ENCODE results near the gene DOK7.
"Not testable (repeated sequence)": the region's sequence is repeated elsewhere in the genome, so short reads cannot be mapped to it uniquely, and the experiment has no call there.

The DOK7 gene

DNA sequence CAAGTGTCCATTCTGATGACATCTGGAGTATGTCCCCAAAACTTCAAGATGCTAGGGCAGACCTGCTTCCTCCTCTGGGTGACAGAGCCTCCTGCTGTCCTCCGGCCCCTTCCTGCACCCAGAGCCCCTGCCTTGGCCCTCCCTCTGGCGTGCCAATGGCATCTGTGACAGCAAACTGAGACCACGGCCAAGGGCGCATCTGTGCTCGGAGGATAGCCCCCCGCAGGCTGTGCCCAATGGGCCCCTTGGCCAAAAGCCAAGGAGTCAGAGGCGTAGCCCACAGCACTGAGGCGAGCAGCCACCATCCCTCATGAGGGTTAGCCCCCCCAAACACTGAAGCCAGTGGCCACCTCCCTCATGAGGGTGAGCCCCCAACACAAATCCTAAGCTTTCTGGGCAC is 61.2 kb downstream of the DOK7 start:
- no peak for DNase-seq

DNA sequence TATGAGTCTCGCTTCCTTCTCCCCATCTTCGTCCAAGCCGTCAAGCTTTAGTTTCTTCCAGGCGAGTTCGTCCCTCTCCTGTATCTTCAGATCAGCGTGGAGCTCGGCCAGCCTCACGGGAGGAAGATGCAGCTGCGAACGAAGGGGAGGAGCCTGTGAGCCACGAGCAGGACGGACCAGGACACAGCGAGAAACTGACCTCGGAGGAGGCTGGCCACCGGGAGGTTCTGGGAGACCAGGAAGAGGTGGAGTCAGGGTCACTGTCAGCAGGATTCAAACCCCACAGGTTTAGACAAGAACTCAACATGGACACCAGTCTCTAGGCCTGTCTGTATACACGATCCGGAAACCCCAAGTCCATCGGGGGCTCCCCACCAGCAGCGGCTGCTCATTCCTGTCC is 61.8 kb downstream of the DOK7 start:
- DNase-seq = no peak

DNA sequence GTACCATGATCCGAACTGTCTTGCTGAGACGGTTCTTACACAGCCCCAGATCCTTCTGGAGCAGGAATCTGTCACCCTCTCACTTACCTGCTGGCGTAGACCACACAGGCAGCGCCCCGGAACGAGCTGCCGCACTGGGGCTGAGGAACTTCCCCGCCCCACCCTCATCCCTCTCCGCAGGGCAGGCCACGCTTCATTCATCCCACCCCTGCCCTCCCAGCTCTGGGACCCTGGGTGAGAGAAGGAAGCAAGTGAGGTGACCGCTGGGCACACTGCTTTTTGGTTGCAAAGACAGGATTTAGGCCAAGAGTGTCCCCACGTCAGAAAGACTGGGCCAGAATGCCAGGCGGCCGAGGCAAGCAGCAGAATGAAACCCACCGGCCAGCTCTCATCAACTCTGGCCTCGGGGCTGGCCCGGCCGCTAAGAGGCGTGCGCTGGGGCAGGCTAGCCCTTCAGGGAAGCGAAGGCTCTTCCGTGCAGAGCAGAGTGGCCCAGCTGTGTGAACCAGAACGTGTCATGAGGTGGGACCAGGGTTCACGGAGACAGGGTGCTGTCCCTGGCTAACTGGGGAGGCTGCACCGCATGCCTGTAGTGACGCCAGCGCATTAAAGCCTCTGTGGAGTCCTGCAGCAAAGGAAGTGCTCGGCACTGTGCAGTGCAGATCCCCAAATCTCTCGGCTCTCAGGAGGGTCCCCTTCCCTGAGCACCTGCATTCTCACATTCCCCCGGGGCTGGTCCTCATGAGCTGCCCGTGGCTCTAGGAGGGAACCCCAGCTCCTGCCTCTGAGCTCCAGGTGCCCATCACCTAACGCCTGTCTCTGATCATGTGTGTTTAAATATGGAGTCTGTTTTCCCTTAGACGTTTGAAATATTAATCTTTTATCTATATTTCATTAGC is 62.7 kb downstream of the DOK7 start:
- DNase-seq = no peak

DNA sequence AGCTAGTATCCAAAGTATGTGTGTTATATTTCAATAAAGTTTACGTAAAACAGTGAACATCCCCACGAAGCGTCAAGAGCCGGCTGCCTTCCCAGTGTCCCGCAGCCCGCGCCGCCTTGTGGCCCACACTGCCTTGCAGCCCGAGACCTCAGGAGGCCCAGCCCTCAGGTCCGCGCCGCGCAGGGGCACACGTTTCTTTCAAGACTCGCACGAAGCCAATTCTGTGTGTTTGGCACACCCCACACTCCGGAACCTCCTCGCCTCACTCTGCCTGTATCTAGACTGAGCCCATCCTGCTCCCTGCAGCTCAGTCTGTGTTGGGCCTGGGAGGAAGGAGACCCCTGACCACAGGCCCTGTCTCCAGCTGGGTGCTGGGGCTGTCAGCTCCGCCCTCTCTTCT is 63.4 kb downstream of the DOK7 start:
- no peak for DNase-seq

DNA sequence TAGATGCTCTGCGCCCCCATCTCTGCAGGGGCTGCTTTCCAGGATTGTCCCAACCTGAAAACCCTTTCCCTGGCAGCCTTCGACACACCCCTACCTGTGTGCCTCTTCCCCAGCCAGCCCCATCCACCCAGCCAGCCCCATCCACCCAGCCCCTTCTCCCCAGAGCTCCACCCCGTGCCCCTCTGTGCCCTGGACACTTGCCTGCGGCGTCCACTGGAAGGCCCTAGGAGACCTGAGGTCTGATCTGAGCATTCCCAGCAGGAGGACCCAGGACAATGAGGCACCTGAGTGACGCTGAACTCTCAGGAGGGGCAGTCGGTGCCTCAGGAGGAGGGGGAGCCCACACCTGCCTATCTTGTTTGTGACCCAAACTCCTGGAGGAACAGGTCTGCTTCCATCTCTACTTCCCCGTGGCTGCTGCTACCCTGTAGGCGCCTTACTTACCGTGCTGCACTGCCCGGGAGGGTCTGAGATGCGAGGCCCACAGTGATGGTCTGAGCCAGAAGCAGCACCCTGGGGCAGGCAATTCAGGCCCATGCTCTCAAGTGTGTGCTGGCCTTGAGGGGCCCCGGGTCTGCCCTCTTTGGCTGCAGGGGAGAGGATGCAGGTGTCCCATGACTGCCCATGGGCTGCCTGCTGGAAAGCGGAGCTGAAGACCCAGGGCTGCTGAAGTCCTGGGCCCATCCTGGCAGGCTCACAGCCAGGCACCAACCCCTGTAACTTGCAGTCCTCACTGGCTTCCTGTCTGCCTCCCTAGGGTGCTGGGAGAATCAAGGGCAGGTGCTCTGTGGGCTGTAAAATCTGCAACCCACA is 64.2 kb downstream of the DOK7 start:
- no peak for DNase-seq

DNA sequence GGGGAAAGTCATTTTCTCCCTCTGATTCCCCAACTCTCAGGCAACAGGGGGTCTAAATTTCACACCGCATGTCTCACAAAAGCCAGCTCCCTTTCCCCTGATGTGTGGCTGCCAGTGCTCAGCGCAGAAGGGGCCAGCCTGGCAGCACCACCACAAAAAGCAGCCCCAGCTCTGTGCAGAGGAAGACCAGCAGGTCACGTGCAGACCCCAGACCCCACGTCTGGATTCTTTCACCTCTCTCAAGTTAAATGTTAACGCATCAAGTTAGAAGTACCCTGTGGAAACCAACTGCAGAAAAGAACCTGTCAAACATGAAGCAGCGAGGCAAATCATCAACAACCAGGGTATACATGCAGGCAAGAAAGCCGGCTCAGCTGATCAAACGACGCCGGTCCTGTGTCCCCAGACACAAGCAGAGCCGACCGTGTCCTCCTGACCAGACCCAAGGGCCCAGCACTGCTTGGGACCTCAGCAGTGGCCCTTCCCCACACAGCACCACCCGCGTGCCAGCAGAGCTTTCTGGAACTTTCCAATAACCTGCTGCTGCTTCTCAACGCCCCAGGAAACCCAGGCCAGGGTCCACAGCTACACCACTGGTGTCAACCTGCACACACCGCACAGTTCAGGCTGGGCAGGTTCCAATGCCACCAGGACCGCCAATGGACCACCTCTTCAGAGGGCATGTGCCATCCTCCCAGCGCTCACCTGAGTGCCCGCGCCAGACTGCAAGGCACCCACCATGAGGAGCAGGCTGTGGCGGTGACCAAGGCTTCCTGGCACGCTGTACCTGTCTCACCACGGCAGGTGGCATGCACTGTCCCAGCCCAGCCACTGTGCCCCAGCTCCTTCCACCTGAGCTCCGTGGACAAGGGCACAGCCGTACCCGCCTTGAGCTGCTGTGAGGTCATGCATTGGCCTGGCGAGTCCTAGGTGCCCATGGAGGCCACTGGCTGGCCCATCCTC is 65.1 kb downstream of the DOK7 start:
- no peak for DNase-seq

DNA sequence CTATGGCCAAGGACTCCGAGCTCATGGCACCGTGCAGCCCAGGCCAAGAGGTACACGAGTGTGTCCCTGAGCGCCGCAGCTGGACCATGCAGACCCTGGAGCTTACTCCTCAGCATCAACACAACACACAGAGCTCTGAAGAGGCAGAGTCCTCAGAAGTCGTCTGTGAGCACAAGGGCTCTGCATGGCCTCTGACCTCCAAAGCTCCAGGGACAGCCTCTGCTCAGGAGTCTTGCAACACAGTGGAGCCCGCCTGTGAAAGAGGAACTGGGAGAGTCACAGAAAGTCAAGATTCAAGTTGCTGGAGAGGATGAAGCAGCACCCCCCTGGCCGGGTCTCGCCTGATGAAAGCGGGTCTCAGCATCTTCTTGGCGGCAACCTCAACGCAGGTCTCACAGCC is 66.3 kb downstream of the DOK7 start:
- DNase-seq = no peak

DNA sequence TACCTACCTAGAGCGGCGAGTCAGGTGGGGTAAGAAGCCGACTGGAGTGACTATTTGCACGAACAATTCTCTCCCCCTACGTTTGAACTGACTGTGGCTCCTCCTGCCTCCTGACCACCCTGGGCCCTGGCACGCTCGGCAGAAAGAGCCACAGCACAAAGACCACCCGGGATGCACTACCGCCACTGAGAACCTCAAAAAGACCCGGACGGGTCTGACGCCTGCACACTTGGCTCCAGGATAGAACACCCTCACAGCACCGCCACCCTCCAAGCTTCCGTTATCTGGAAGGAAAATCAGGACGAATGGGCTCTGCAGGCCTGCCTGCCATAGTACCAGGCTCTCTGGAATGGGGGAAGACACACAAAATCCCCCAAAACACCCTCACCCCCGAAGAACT is 66.9 kb downstream of the DOK7 start:
- no peak for DNase-seq

DNA sequence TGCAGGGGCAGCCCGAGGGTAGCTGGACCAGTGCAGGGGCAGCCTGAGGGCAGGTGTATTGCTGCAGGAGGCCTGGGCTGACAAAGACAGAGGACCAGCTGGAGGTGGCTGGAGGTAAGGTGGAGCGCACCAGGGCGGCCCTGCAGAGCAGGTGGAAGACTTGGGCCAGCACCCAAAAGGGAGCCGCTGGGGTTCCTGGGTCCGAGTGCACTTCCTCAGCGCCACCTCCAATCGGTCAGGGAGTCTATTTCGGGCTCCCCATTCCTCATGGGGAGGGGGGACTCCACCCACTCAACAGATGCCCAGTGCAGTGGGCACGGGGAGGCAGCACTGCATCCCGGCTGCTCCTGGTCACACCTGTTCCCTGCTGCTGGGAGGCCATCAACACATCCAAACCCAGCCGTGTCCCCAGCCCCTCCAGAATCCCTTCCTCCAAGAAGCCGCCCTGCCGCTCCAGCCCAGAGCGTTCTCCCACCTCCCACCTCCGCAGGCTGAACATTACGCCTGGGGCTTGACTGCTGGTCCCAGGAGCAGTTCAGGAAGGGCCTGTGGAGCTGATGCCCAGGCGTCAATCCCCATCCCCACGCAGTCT is 67.7 kb downstream of the DOK7 start:
- DNase-seq = no peak

DNA sequence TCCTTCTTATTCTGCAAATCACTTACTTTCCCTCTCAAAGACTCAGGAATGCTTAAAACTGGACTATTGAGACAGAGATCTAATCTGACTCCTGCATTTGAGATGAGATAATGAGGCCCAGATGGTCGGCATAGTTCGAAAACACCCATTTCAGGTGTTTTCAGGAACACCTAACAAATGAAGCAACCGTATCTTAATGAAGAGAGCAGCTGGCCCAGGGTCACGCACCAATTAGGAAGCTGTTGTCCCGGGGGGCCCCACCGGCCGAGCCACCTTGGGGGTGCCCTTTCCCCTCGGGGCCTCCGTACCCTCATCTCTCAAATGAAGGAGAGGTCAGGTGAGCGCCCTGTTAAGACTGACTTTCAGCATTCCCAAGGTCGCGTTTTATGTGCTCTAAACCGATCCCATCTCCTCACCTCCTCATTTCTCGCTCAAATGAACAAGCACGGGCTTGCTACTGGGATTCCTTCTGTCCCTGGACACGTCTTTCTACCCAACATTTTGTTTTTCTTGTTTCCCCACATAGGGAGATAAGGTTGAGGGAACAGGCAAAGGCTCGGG is 68.3 kb downstream of the DOK7 start:
- DNase-seq = no peak

DNA sequence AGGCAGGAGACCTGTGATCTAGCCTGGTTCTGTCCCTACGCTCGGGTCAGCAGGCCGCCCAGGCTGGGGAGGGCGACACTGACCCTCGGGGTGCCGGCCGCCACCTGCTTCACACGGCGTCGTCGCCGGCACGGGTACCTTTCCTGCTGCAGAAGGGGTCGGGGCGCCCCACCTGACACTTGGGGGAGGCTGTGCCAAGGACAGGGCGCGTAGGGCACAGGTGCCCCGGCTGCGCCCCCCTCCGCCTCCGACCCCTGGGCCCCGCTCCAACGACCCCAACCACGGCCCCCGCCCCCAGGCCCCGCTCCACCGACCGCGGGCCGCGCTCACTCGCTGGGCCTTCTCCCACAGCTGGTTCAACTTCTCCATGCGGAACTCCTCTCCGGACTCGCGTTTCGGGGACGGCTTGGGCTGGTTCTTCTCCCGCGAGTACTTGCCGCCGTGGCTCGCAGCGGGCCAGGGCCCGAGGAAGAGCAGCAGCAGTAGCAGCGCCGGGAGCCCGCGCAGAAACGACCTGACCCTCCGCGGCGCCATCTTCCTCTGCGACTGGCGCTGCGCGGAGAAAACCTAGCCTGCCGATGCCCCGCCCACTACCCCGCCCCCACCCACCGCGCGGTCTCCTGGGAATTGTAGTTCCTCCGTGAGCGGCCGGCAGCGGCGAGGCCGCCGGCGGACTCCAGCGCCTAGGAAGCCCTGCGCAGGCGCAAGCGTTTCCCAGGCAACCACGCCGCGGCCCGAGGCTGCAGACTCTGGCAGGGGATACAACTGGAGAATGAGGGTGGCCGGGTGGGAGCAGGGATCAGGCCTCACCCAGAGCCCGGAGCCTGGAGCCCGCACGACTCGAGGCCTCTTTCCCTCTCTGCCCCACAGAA is 69.0 kb downstream of the DOK7 start, which contains the start of gene LRPAP1:
LRPAP1 (minus strand) TSS at position 544 of the 872 bp plus-strand sequence; CDS start at position 534, 10 bp downstream.
- DNase-seq = peak; percentile 86

DNA sequence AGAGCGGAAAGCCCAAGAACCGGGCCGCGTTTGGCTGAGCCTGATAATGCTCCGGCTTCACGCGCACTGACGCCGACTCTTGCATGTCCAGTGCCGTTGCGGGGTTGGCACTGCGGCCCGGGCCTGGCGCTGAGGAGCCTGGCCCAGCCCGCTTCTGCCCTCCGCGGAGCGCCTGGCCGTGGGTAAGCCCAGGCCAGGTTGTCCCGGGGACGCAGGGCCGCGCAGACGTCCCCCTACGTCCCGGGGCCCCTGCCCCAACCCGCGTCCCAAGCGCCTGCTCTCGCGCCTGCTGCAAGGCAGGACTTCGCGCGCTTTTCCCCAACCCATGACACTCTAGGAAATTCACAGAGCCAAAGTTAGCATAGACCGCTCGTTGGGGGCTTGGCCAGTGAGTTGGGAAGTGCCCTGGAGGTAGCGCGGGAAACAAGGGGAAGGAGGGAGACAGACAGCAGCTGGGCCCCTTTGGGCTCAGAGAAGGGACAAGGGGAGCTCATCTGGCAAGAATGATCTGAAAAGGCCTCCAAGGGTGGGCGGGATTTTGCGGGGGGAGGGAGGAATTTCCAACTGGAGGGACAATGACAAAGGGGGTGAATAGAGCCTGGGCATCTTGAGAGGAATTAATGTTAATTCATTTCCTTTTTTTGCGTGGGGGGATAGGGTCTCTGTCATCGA is 69.8 kb downstream of the DOK7 start:
- no peak for DNase-seq

DNA sequence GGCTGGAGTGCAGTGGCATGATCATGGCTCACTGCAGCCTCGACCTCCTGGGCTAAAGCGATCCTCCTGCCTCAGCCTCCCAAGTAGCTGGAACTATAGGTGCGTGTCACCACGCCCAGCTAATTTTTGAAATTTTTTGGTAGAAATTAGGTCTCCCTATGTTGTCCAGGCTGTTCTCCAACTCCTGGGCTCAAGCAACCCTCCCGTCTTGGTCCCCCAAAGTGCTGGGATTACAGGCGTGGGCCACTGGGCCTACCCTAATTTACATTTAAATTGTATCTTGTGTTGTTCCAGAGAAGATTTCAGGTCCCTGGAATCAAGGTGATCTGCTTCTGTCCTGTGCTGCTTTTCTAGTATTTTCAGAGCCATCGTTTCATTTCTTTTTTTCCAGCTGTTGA is 70.3 kb downstream of the DOK7 start:
- DNase-seq = no peak

DNA sequence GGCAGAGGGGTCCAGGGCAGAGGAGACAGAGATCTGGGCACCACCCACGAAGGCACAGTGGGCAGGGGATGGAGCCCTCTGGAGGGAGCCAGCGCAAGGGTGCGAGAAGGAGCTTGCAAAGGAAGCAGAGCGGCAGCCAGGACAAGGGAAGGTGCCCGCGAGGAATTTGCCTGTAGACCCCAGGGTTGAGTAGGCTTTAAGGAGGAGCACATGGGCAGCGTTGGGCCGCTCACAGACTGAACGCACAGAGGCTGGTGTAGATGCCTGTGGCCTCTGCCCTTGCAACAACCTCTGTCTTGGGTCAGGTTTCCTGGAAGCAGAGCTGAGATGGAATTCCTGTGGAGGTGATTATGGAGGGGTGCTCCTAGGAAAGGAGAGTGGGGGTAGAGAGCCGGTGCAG is 72.7 kb downstream of the DOK7 start:
- not testable (repeated sequence) for DNase-seq

DNA sequence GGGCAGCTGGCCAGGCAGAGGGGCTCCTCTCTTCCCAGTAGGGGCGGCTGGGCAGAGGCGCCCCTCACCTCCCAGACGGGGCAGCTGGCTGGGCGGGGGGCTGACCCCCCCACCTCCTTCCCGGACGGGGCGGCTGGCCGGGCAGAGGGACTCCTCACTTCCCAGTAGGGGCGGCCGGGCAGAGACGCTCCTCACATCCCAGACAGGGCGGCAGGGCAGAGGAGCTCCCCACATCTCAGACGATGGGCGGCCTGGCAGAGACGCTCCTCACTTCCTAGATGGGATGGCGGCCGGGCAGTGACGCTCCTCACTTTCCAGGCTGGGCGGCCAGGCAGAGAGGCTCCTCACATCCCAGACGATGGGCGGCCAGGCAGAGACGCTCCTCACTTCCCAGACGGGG is 75.8 kb downstream of the DOK7 start:
- not testable (repeated sequence) for DNase-seq

DNA sequence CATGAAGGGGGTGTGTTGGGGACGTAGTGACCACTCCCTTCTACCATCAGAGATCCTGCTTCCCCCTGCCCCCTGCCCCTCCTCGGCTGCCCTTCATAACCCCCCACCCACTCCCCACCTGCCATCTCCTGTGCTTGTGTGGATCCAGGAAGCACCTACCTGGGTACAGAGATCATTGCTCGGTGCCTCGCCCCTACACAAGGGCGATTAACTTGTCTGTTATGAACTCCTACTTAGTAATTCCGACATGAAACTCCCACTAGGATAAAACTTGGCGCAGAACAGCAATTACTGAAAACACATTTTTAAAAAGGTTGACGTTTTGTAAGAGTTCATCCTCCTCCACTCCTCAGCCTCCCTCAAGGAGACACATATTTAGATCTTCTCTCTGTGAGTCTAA is 80.3 kb downstream of the DOK7 start:
- DNase-seq = not testable (repeated sequence)

Measured in COR-L47 (cell line).